Endodermal cell (in vitro differentiated cells): ENCODE data around the gene SOX13. TPM values are rescaled to one million over a fixed set of nuclear protein-coding genes. Genes with fewer than 3 reads are reported as not detected.
"Not testable (repeated sequence)": the region's sequence is repeated elsewhere in the genome, so short reads cannot be mapped to it uniquely, and the experiment has no call there.

Source experiments
- DNase-seq: peaks from one replicate; pipeline ENCODE4 v3.0.0-alpha.2; 2017
- H3K27ac ChIP-seq: 2 replicates; pipeline ENCODE4 v1.5.1; 2013; ENCODE audit warnings: mild to moderate bottlenecking, low read depth, low read length, moderate library complexity
- H3K27me3 ChIP-seq: 2 replicates; pipeline ENCODE4 v1.6.1; 2013; ENCODE audit warnings: mild to moderate bottlenecking, low read length, moderate library complexity; ENCODE audit not compliant: insufficient read depth, control insufficient read depth, poor library complexity, severe bottlenecking
- H3K36me3 ChIP-seq: 2 replicates; pipeline ENCODE4 v1.7.0; 2013; ENCODE audit warnings: mild to moderate bottlenecking, low read length, moderate library complexity; ENCODE audit not compliant: control insufficient read depth, insufficient read depth
- H3K4me1 ChIP-seq: one replicate; pipeline ENCODE4 v1.7.0; 2013; ENCODE audit warnings: low read length; ENCODE audit not compliant: control insufficient read depth, insufficient read depth
- H3K4me3 ChIP-seq: 2 replicates; pipeline ENCODE4 v1.5.1; 2013; ENCODE audit warnings: mild to moderate bottlenecking, low read length, moderate library complexity
- H3K9ac ChIP-seq: 2 replicates; pipeline ENCODE4 v1.6.1; 2013; ENCODE audit warnings: mild to moderate bottlenecking, low read length, moderate library complexity; ENCODE audit not compliant: poor library complexity, severe bottlenecking; ENCODE audit errors: extremely low read depth
- H3K9me3 ChIP-seq: 2 replicates; pipeline ENCODE4 v1.6.1; 2013; ENCODE audit warnings: mild to moderate bottlenecking, low read length, moderate library complexity; ENCODE audit not compliant: control insufficient read depth
- H3K27ac Mint-ChIP-seq: 2 replicates; pipeline ENCODE4 v1.8.0; 2020; ENCODE audit warnings: mixed read lengths
- H3K27me3 Mint-ChIP-seq: 2 replicates; pipeline ENCODE4 v1.8.0; 2021; ENCODE audit warnings: mild to moderate bottlenecking, mixed read lengths; ENCODE audit not compliant: insufficient read depth
- H3K36me3 Mint-ChIP-seq: 2 replicates; pipeline ENCODE4 v1.8.0; 2020; ENCODE audit warnings: low read depth, mixed read lengths
- H3K4me1 Mint-ChIP-seq: 2 replicates; pipeline ENCODE4 v1.8.0; 2020; ENCODE audit warnings: mixed read lengths
- H3K4me3 Mint-ChIP-seq: 2 replicates; pipeline ENCODE4 v1.8.0; 2020; ENCODE audit warnings: mild to moderate bottlenecking, moderate library complexity, mixed read lengths
- H3K9me3 Mint-ChIP-seq: 2 replicates; pipeline ENCODE4 v1.8.0; 2020; ENCODE audit warnings: mild to moderate bottlenecking, mixed read lengths
- WGBS, 2 experiments: methylation state at CpG; one replicate each; pipeline versions ENCODE4 v1.1.5 to v1.1.7; 2013; ENCODE audit warnings: missing lambda C conversion rate in 2 of 2, mixed read lengths in 1 of 2; ENCODE audit not compliant: insufficient coverage in 1 of 2, insufficient read length in 1 of 2; 5-methylcytosine and 5-hydroxymethylcytosine counted together
- total RNA-seq, 2 donors: library from RNA; stranded (reverse); fragmentation: NEBNext Ultra II Directional in 1 of 2; extraction: Animal tissue kit (Norgen Biotek cat#: 25700) in 1 of 2; gene quantifications; 2 replicates in 1 of 2; 3 replicates in 1 of 2; pipeline ENCODE4 v1.2.1, GENCODE V29; 2021
- TF ChIP-seq, protein P1 (sequence below): fragments of 200-600 bp; sonication (generic); conservative IDR thresholded peaks from 2 replicates; pipeline ENCODE4 v1.5.0; 2021; ENCODE audit warnings: antibody characterized with exemption, mild to moderate bottlenecking

SOX13 gene
- total RNA-seq, 2 donors from 2014 or later: 75.3 to 85.3 TPM

DNA sequence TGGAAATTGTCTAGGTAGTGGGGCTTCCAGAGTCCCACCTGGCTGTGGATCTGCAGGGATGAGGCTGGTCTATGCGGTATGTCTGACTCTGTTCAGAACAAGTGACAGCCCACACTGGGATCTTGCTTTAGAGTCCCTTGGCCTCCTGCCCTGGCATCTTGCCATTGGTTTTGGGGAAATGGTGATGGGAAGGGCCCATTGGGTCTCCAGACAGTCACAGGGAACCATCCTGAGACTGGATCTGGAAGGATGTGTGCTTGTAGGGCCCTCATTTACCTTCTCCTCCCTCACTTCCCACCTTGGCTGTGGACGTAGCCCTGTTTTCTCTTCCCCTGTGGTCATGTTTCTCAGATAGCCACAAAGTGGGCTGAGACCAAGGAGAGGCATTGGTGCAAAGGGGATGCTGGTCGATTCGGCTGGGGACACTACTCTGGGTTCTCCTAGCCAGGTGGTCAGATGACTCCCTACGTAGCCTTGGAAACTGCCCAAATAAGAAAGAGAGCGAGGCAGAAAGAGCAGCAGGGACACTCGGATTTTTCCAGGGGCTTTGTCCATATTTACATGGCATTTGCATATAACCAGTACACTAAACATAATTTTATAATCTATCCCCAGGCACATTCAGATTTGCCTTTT, 15.1 kb downstream of the SOX13 start:
- TF ChIP-seq, protein P1, sequence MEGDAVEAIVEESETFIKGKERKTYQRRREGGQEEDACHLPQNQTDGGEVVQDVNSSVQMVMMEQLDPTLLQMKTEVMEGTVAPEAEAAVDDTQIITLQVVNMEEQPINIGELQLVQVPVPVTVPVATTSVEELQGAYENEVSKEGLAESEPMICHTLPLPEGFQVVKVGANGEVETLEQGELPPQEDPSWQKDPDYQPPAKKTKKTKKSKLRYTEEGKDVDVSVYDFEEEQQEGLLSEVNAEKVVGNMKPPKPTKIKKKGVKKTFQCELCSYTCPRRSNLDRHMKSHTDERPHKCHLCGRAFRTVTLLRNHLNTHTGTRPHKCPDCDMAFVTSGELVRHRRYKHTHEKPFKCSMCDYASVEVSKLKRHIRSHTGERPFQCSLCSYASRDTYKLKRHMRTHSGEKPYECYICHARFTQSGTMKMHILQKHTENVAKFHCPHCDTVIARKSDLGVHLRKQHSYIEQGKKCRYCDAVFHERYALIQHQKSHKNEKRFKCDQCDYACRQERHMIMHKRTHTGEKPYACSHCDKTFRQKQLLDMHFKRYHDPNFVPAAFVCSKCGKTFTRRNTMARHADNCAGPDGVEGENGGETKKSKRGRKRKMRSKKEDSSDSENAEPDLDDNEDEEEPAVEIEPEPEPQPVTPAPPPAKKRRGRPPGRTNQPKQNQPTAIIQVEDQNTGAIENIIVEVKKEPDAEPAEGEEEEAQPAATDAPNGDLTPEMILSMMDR: no peak
- Histone ChIP-seq H3K9ac (no peak overlapping the region), H3K9me3 (no peaks in the 10 kb centered on the region), H3K36me3 (no peaks in the 10 kb centered on the region), H3K27me3 (no peaks in the 10 kb centered on the region), H3K4me1 (peaks cover 18% of the 10 kb centered on the region), H3K27ac (peak overlapping the region; percentile 56), H3K4me3 (no peak overlapping the region)
- DNase-seq: no peak
- H3K4me3 Mint-ChIP-seq: no peak overlapping the region
- WGBS, 2 experiments: 88 to 98% methylated on average over 5 to 7 of the region's 7 CpGs
- H3K36me3 Mint-ChIP-seq: peaks cover 2% of the 10 kb centered on the region
- no peaks in the 10 kb centered on the region for H3K9me3 Mint-ChIP-seq
- H3K4me1 Mint-ChIP-seq: peaks cover 62% of the 10 kb centered on the region
- no peaks in the 10 kb centered on the region for H3K27me3 Mint-ChIP-seq
- H3K27ac Mint-ChIP-seq: no peak overlapping the region

DNA sequence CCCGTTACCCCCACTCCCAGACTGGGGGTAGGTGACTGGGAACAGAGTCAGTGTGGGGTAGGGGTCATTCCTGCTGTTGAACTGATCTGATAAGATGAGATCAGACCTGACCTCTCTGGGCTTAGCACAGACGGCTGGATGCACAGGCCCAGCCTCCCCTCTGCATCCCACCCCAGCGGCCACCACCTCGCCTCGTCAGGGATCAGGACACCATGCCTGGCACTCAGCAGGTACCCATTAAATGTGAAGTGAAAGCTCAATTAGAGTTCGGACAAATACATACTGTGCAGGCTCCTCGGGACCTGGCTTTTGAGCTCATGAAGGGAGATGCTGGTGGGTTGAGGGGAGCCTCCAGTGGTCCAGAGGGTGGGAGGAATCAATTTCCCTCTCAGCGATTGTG, 15.7 kb downstream of the SOX13 start:
- H3K9ac ChIP-seq: no peak overlapping the region
- 36 to 82% methylated on average over 2 to 8 of the region's 8 CpGs for WGBS, 2 experiments
- Mint-ChIP-seq H3K27ac (peak overlapping the region; percentile 53), H3K9me3 (no peaks in the 10 kb centered on the region), H3K36me3 (peaks cover 2% of the 10 kb centered on the region), H3K4me3 (no peak overlapping the region), H3K27me3 (no peaks in the 10 kb centered on the region), H3K4me1 (peaks cover 62% of the 10 kb centered on the region)
- TF ChIP-seq, protein P1: no peak
- peaks cover 18% of the 10 kb centered on the region for H3K4me1 ChIP-seq
- no peaks in the 10 kb centered on the region for H3K9me3 ChIP-seq
- DNase-seq: no peak
- no peak overlapping the region for H3K4me3 ChIP-seq
- no peaks in the 10 kb centered on the region for H3K36me3 ChIP-seq
- peak overlapping the region; percentile 56 for H3K27ac ChIP-seq
- no peaks in the 10 kb centered on the region for H3K27me3 ChIP-seq

DNA sequence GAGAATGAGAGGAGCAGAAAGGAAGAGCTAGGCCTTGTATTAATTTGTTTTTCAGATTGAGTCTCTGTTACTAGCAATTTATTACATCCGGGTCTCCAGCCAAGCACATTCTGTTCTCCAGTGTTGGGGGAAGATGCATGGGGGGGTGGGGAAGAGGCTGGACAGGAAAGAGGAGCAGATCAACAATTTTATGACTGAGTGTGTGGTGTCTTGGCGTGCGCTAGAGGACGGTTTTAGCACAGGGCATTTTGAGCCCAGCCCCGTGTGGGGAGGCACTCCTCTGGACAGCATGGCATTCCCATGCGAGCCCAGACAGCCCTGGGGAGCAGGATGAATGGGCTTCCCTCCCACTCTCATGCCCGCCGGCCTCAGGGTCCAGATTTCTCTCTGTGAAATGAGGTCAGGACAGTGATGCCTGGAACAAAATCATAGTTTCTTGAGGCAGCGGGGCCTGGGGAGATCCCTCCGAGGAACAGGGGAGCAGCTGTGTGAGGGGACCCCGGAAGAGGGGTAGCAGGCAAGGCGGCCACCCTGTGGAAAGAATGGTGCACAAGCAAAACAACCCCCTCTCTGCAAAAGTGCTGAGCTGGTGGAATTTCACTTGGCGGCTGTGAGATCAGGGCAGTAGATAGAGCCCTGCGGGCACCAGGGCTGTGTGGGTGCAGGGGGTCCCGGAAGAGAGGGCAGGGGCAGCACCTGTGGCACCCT, 16.3 kb downstream of the SOX13 start:
- 92 to 95% methylated on average over 6 to 15 of the region's 15 CpGs for WGBS, 2 experiments
- H3K4me3 Mint-ChIP-seq: no peak overlapping the region
- no peak for DNase-seq
- H3K4me3 ChIP-seq: no peak overlapping the region
- peaks cover 2% of the 10 kb centered on the region for H3K36me3 Mint-ChIP-seq
- H3K9ac ChIP-seq: no peak overlapping the region
- no peaks in the 10 kb centered on the region for H3K27me3 ChIP-seq
- H3K27me3 Mint-ChIP-seq: no peaks in the 10 kb centered on the region
- TF ChIP-seq, protein P1: no peak
- no peaks in the 10 kb centered on the region for H3K9me3 Mint-ChIP-seq
- peaks cover 14% of the 10 kb centered on the region for H3K4me1 ChIP-seq
- peak overlapping the region; percentile 56 for H3K27ac ChIP-seq
- no peaks in the 10 kb centered on the region for H3K9me3 ChIP-seq
- H3K4me1 Mint-ChIP-seq: peaks cover 62% of the 10 kb centered on the region
- H3K27ac Mint-ChIP-seq: peak overlapping the region; percentile 53
- no peaks in the 10 kb centered on the region for H3K36me3 ChIP-seq

DNA sequence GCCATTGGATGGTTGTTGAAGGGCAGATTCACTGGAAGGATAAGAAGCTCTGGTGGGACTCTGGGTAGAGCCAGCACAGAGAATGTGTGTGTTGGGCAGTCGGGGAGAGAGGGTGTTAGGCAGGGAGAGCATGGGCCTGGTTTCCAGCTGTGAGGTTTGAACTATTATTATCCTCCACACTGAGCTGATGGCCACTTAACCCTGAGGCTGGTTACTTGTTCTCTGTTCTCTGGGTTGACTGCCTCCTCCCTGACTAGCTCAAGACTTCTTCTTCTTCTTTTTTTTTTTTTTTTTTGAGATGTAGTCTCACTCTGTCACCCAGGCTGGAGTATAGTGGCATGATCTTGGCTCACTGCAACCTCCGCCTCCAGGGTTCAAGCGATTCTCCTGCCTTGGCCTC, 17.2 kb downstream of the SOX13 start:
- H3K36me3 Mint-ChIP-seq, H3K9me3 ChIP-seq, H3K9me3 Mint-ChIP-seq, DNase-seq, H3K27me3 ChIP-seq, H3K4me3 ChIP-seq, H3K27ac Mint-ChIP-seq, H3K27me3 Mint-ChIP-seq, H3K36me3 ChIP-seq, H3K9ac ChIP-seq, H3K27ac ChIP-seq, H3K4me3 Mint-ChIP-seq: not testable (repeated sequence)
- WGBS, 2 experiments: 95 to 100% methylated on average over 2 to 3 of the region's 3 CpGs
- peaks cover 63% of the 10 kb centered on the region for H3K4me1 Mint-ChIP-seq
- peaks cover 10% of the 10 kb centered on the region for H3K4me1 ChIP-seq
